ENCODE measurements around the gene KATNBL1. TPM values are rescaled to one million over a fixed set of nuclear protein-coding genes. Genes with fewer than 3 reads are reported as not detected.

The KATNBL1 gene
- total RNA-seq, 4 donors from 2014 or later, result 39.8 to 66.6 (median 50.5) TPM

- H3K4me3 ChIP-seq (replicated peaks in 1 of 3), result no peak overlapping the region
- WGBS, 2 donors, result 45 to 74% methylated on average over 2 of the region's 2 CpGs
Measured at GRCh38 chr15:34114215-34114614, 95.7 kb downstream of the KATNBL1 start.

GRCh38 chr15:34111488-34111887, 98.4 kb downstream of the KATNBL1 start:
- WGBS, 2 donors, result 70 to 81% methylated on average over 6 of the region's 6 CpGs

More at GRCh38 chr15:34114215-34114614, 95.7 kb downstream of the KATNBL1 start:
- no peaks in the 10 kb centered on the region for H3K36me3 ChIP-seq
- TF ChIP-seq, protein P1, sequence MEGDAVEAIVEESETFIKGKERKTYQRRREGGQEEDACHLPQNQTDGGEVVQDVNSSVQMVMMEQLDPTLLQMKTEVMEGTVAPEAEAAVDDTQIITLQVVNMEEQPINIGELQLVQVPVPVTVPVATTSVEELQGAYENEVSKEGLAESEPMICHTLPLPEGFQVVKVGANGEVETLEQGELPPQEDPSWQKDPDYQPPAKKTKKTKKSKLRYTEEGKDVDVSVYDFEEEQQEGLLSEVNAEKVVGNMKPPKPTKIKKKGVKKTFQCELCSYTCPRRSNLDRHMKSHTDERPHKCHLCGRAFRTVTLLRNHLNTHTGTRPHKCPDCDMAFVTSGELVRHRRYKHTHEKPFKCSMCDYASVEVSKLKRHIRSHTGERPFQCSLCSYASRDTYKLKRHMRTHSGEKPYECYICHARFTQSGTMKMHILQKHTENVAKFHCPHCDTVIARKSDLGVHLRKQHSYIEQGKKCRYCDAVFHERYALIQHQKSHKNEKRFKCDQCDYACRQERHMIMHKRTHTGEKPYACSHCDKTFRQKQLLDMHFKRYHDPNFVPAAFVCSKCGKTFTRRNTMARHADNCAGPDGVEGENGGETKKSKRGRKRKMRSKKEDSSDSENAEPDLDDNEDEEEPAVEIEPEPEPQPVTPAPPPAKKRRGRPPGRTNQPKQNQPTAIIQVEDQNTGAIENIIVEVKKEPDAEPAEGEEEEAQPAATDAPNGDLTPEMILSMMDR (IDR thresholded peaks at IDR 0.05), result no peak
- TF ChIP-seq POLR2A (IDR thresholded peaks at IDR 0.05), result no peak
- H3K27ac ChIP-seq, result no peak overlapping the region
- no peaks in the 10 kb centered on the region for H3K4me1 ChIP-seq
- intact Hi-C loops (cut with DNase I), result no loop called here
- DNase-seq, result no peak
- H3K9me3 ChIP-seq, result no peaks in the 10 kb centered on the region
- H3K27me3 ChIP-seq, result peaks cover 4% of the 10 kb centered on the region

DNA sequence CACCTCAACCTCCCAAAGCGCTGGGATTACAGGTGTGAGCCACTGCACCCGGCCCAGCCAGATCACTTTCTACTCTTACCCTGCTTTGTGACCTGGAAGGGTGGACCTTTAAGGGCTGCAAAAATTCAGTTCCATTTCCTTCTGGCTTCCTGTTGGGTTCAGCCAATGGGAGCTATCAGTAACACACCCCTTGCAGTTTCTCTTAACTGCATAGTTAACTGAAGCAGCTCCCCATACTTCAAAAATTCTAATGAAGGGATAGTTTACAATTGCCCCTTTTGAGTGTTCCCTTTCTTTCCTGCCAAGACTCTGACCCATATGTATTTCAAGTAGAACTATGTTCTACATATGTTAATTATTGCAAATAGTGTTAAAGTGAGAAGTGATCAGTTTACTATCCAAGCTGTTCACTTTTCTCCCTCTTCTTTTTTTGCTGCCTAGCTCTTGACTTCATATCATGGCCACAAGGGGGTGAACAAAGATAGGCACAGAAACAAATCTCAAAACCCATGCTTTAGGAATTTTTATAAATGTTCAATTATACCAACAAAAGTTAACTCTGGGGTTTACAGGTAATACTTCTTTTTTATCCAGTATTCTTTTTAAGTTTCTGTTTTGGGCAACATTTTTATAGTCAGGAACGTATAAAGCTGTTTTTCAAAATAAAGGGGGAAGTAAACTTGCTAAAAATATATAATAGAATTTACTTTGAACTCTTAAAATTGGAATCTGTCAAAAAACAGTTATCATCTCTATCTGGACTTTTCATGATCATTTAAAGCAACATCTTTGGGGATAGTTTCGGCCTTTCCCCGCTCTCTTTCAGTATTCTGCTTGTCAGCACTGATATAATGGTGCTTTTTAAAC, 99.9 kb downstream of the KATNBL1 start:
- Histone ChIP-seq H3K4me3 (replicated peaks in 1 of 3) (no peak overlapping the region), H3K36me3 (no peaks in the 10 kb centered on the region), H3K27me3 (peaks cover 3% of the 10 kb centered on the region), H3K4me1 (no peaks in the 10 kb centered on the region), H3K9me3 (no peaks in the 10 kb centered on the region), H3K27ac (no peak overlapping the region)
- 72% methylated on average over 5 of the region's 5 CpGs for WGBS, 2 donors
- no peak for DNase-seq
- intact Hi-C loops (cut with DNase I), result loop anchor here (10.0 kb wide), 1 partner anchor 255 kb away; the partner anchor contains the start of gene LPCAT4
- TF ChIP-seq, protein P1 (IDR thresholded peaks at IDR 0.05), result peak in 4 of 6 experiments; percentile 14 to 44 (median 24)
- TF ChIP-seq POLR2A (IDR thresholded peaks at IDR 0.05), result no peak

More at GRCh38 chr15:34111488-34111887, 98.4 kb downstream of the KATNBL1 start:
- Histone ChIP-seq H3K9me3 (no peaks in the 10 kb centered on the region), H3K27ac (no peak overlapping the region), H3K36me3 (no peaks in the 10 kb centered on the region), H3K4me3 (replicated peaks in 1 of 3) (no peak overlapping the region), H3K4me1 (no peaks in the 10 kb centered on the region), H3K27me3 (peaks cover 4% of the 10 kb centered on the region)
- intact Hi-C loops (cut with DNase I), result no loop called here
- no peak for DNase-seq
- no peak for TF ChIP-seq POLR2A (IDR thresholded peaks at IDR 0.05)
- TF ChIP-seq, protein P1 (IDR thresholded peaks at IDR 0.05), result no peak

- H3K36me3 ChIP-seq, result no peaks in the 10 kb centered on the region
- intact Hi-C loops (cut with DNase I), result loop anchor here (10.0 kb wide), 1 partner anchor 257 kb away; the partner anchor contains the start of gene LPCAT4
- H3K9me3 ChIP-seq, result no peaks in the 10 kb centered on the region
- TF ChIP-seq, protein P1 (IDR thresholded peaks at IDR 0.05), result no peak
- TF ChIP-seq POLR2A (IDR thresholded peaks at IDR 0.05), result no peak
- H3K4me3 ChIP-seq (replicated peaks in 1 of 3), result no peak overlapping the region
- no peaks in the 10 kb centered on the region for H3K4me1 ChIP-seq
- H3K27me3 ChIP-seq, result no peaks in the 10 kb centered on the region
- no peak overlapping the region for H3K27ac ChIP-seq
- WGBS, 2 donors, result 91 to 96% methylated on average over 2 of the region's 2 CpGs
- no peak for DNase-seq
Measured at GRCh38 chr15:34107315-34107714, 102.6 kb downstream of the KATNBL1 start.

- H3K36me3 ChIP-seq, result no peaks in the 10 kb centered on the region
- no peaks in the 10 kb centered on the region for H3K4me1 ChIP-seq
- WGBS, 2 donors, result 90 to 97% methylated on average over 1 of the region's 1 CpG
- H3K4me3 ChIP-seq (replicated peaks in 1 of 3), result no peak overlapping the region
- H3K27me3 ChIP-seq, result no peaks in the 10 kb centered on the region
- no peaks in the 10 kb centered on the region for H3K9me3 ChIP-seq
- intact Hi-C loops (cut with DNase I), result loop anchor here (10.0 kb wide), 1 partner anchor 258 kb away; the partner anchor contains the start of gene LPCAT4
- DNase-seq, result no peak
- no peak overlapping the region for H3K27ac ChIP-seq
- TF ChIP-seq, protein P1 (IDR thresholded peaks at IDR 0.05), result no peak
- TF ChIP-seq POLR2A (IDR thresholded peaks at IDR 0.05), result no peak
Measured at GRCh38 chr15:34106423-34106822, 103.5 kb downstream of the KATNBL1 start.

Data from thyroid gland (tissue), 4 donors.